Caco-2 (cell line): ENCODE measurements around the gene ERICH6. TPM values are rescaled to one million over a fixed set of nuclear protein-coding genes. Genes with fewer than 3 reads are reported as not detected.
A peak's percentile ranks its signal among the peaks of the same experiment; 100 is the strongest.

Experiments used
- BruUV-seq: library from RNA; stranded (reverse); fragments of 400-500 nt; replicated peaks from 2 replicates; lab custom pipeline; 2021; lab: Mats Ljungman, UMichigan
- CTCF ChIA-PET: fragments of 300-600 bp; sonication (Branson Sonifier 250); formaldehyde crosslinking; loops from one replicate; lab custom pipeline; 2022; ENCODE audit warnings: antibody characterized with exemption; lab: Charles Lee
- POLR2A ChIA-PET: fragments of 300-600 bp; sonication (Branson Sonifier 250); formaldehyde crosslinking; loops from one replicate; lab custom pipeline; 2022; ENCODE audit warnings: antibody characterized with exemption; lab: Charles Lee
- DNase-seq, 2 experiments: peaks; one replicate each; pipeline versions ENCODE4 v3.0.0 to v3.0.0-alpha.2; 2020 to 2022
- H3K27me3 ChIP-seq: replicated peaks from 2 replicates; pipeline ENCODE4 v1.6.0; 2011; ENCODE audit warnings: low read length; ENCODE audit not compliant: control insufficient read depth, insufficient read depth
- H3K36me3 ChIP-seq: 2 replicates; pipeline ENCODE4 v1.5.1; 2011; ENCODE audit warnings: low read length; ENCODE audit not compliant: control insufficient read depth, insufficient read depth
- H3K4me1 ChIP-seq: fragments of 250-450 bp; sonication (Bioruptor Pico); 2 replicates; pipeline ENCODE4 v1.5.1; 2020; ENCODE audit warnings: mild to moderate bottlenecking
- H3K4me3 ChIP-seq: 2 replicates; pipeline ENCODE4 v1.5.1; 2011; ENCODE audit warnings: low read depth, mild to moderate bottlenecking, control low read depth, low read length
- H3K9me3 ChIP-seq: fragments of 250-450 bp; sonication (Bioruptor Pico); 2 replicates; pipeline ENCODE4 v1.5.1; 2020; ENCODE audit warnings: mild to moderate bottlenecking, moderate library complexity
- H3K27ac Mint-ChIP-seq: one replicate; pipeline ENCODE4 v1.8.0; 2022; ENCODE audit warnings: mixed read lengths; ENCODE audit not compliant: unreplicated experiment
- H3K27me3 Mint-ChIP-seq: one replicate; pipeline ENCODE4 v1.8.0; 2022; ENCODE audit warnings: mixed read lengths; ENCODE audit not compliant: insufficient read depth, unreplicated experiment
- H3K36me3 Mint-ChIP-seq: one replicate; pipeline ENCODE4 v1.8.0; 2022; ENCODE audit warnings: mild to moderate bottlenecking, mixed read lengths; ENCODE audit not compliant: insufficient read depth, unreplicated experiment
- H3K4me1 Mint-ChIP-seq: one replicate; pipeline ENCODE4 v1.8.0; 2022; ENCODE audit warnings: low read depth, mixed read lengths; ENCODE audit not compliant: unreplicated experiment
- H3K4me3 Mint-ChIP-seq: one replicate; pipeline ENCODE4 v1.8.0; 2022; ENCODE audit warnings: mild to moderate bottlenecking, moderate library complexity, mixed read lengths; ENCODE audit not compliant: unreplicated experiment
- H3K9me3 Mint-ChIP-seq: one replicate; pipeline ENCODE4 v1.8.0; 2022; ENCODE audit warnings: mixed read lengths; ENCODE audit not compliant: unreplicated experiment
- CTCF ChIP-seq, 2 experiments: fragments of 200-600 bp in 1 of 2; IDR thresholded peaks; 1 replicate in 1 of 2; 2 replicates in 1 of 2; pipeline versions ENCODE4 v1.5.1 to v1.8.0; 2011 to 2022; ENCODE audit warnings: antibody characterized with exemption in 1 of 2, control low read depth in 1 of 2, inconsistent platforms in 1 of 2, low read depth in 1 of 2, low read length in 1 of 2, mild to moderate bottlenecking in 1 of 2, moderate library complexity in 1 of 2; ENCODE audit not compliant: insufficient read depth in 1 of 2, severe bottlenecking in 1 of 2, unreplicated experiment in 1 of 2
- intact Hi-C: fragments of 100-400 bp; cut with micrococcal nuclease; formaldehyde crosslinking; loops from one replicate; pipeline ENCODE4 v1.10.0; 2022; ENCODE audit not compliant: unreplicated experiment
- total RNA-seq: library from RNA; stranded (reverse); gene quantifications from 2 replicates; pipeline ENCODE4 v1.2.3, GENCODE V29; 2022

The ERICH6 gene
- total RNA-seq, 1 experiment from 2014 or later: not detected

- H3K4me3 ChIP-seq: no peak overlapping the region
- H3K4me1 ChIP-seq: peaks cover 9% of the 10 kb centered on the region
- ChIA-PET POLR2A (no interaction called here), CTCF (no interaction called here)
- intact Hi-C loops: no loop called here
- Mint-ChIP-seq H3K27ac (no peak overlapping the region), H3K36me3 (no peaks in the 10 kb centered on the region), H3K27me3 (no peaks in the 10 kb centered on the region), H3K4me1 (peaks cover 9% of the 10 kb centered on the region), H3K9me3 (no peaks in the 10 kb centered on the region), H3K4me3 (no peak overlapping the region)
- H3K36me3 ChIP-seq: no peaks in the 10 kb centered on the region
- BruUV-seq: no TSS peak
- H3K9me3 ChIP-seq: no peaks in the 10 kb centered on the region
- no peak for TF ChIP-seq CTCF (IDR thresholded peaks at IDR 0.05; ENCODE audit: insufficient read depth in 1 of 2, low read depth in 1 of 2, low read length in 1 of 2, severe bottlenecking in 1 of 2, unreplicated experiment in 1 of 2)
- DNase-seq: no peak
- no peaks in the 10 kb centered on the region for H3K27me3 ChIP-seq
Observed at GRCh38 chr3:150727653-150728502, 24.2 kb upstream of the ERICH6 start.

GRCh38 chr3:150725548-150725947 lies 21.8 kb upstream of the ERICH6 start:
- Histone ChIP-seq H3K4me1 (peaks cover 9% of the 10 kb centered on the region), H3K4me3 (no peak overlapping the region), H3K27me3 (no peaks in the 10 kb centered on the region), H3K36me3 (no peaks in the 10 kb centered on the region), H3K9me3 (no peaks in the 10 kb centered on the region)
- H3K4me3 Mint-ChIP-seq: no peak overlapping the region
- CTCF ChIA-PET: interaction anchor here (0.7 to 1.0 kb wide), 2 partner anchors 38 to 70 kb away, joined by 3 read pairs; no protein-coding TSS in a partner anchor
- H3K27me3 Mint-ChIP-seq: no peaks in the 10 kb centered on the region
- POLR2A ChIA-PET: no interaction called here
- BruUV-seq: no TSS peak
- no peak for TF ChIP-seq CTCF (IDR thresholded peaks at IDR 0.05; ENCODE audit: insufficient read depth in 1 of 2, low read depth in 1 of 2, low read length in 1 of 2, severe bottlenecking in 1 of 2, unreplicated experiment in 1 of 2)
- intact Hi-C loops: loop anchor here (1.0 kb wide), 1 partner anchor 12 kb away; no protein-coding TSS in a partner anchor
- H3K9me3 Mint-ChIP-seq: no peaks in the 10 kb centered on the region
- DNase-seq: peak; percentile 55 to 66
- H3K36me3 Mint-ChIP-seq: no peaks in the 10 kb centered on the region
- peak overlapping the region; percentile 23 for H3K27ac Mint-ChIP-seq
- H3K4me1 Mint-ChIP-seq: peaks cover 9% of the 10 kb centered on the region

- Histone ChIP-seq H3K36me3 (no peaks in the 10 kb centered on the region), H3K9me3 (no peaks in the 10 kb centered on the region), H3K4me3 (no peak overlapping the region), H3K4me1 (peaks cover 9% of the 10 kb centered on the region), H3K27me3 (no peaks in the 10 kb centered on the region)
- H3K4me3 Mint-ChIP-seq: no peak overlapping the region
- no peak overlapping the region for H3K27ac Mint-ChIP-seq
- peaks cover 3% of the 10 kb centered on the region for H3K27me3 Mint-ChIP-seq
- no peak for DNase-seq
- BruUV-seq: no TSS peak
- intact Hi-C loops: no loop called here
- POLR2A ChIA-PET: interaction anchor here (0.5 kb wide), 1 partner anchor 24 kb away, joined by 3 read pairs; no protein-coding TSS in a partner anchor
- peaks cover 9% of the 10 kb centered on the region for H3K4me1 Mint-ChIP-seq
- H3K9me3 Mint-ChIP-seq: no peaks in the 10 kb centered on the region
- CTCF ChIA-PET: no interaction called here
- TF ChIP-seq CTCF (IDR thresholded peaks at IDR 0.05; ENCODE audit: insufficient read depth in 1 of 2, low read depth in 1 of 2, low read length in 1 of 2, severe bottlenecking in 1 of 2, unreplicated experiment in 1 of 2): no peak
- H3K36me3 Mint-ChIP-seq: no peaks in the 10 kb centered on the region
Observed at GRCh38 chr3:150723946-150724345, 20.2 kb upstream of the ERICH6 start.
